ENCODE measurements around the gene TTN.

Gene TTN

GRCh38 chr2:178641498-178641897 lies 165.7 kb downstream of the TTN start:
- no peak for DNase-seq

DNA sequence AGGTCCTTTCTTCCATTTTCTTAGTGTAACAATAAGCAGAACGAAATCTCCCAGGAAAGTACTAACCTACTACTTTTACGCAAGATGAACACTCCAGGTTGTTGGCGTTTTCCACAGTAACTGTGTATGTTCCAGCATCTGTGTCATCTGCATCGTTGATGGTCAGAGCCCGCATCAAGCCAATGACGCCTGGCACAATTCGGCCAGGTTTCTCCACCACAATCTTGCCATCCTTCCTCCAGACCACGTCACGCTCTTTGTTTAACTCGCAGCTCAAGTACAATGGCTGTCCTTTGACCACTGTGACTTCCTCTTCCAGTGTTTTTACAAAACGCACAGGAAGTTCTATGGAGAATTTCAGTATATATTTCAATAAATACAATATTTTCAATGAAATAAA lies 171.3 kb downstream of the TTN start:
- no peak for DNase-seq

GRCh38 chr2:178632729-178633128 lies 174.5 kb downstream of the TTN start:
- no peak for DNase-seq

DNA sequence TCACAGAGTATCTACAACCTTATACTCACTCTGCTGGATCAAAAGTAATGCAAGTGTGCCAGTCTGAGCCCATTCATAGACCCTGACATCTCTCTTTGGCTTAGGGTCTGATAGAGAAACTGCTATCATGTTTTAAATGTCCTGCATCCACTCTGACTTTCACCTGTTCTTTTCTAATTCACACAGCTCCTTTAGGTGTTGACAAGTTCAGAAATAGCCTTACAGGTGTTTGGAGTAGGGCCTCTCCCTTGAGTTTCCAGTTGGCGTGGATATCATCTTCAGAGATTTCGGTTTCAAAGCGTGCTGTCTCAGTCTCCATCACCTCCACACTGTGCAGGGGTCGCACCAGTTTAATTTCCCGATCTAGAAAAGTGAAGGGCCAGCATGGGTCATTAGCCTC lies 176.6 kb downstream of the TTN start:
- DNase-seq, result no peak

GRCh38 chr2:178629463-178629862 lies 177.8 kb downstream of the TTN start:
- no peak for DNase-seq

DNA sequence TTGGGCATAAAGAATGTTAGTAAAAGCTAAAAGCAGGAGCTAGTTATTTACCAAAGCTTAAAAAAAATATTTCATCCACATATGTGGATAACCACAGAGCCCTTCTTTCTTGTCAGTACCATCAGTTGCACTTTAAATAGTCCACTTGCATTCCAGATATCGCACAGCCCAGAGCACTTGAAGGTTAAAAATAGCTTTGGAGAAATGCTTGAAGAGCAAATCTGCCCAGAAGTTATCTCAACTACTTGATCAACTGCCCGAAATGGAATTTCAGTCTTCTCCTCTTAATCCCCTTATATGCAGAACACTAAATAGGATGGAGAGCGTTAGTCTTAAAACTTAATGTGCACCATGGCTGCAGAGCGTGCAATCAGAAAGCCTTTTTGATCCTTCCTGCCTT lies 178.6 kb downstream of the TTN start:
- DNase-seq, result no peak

DNA sequence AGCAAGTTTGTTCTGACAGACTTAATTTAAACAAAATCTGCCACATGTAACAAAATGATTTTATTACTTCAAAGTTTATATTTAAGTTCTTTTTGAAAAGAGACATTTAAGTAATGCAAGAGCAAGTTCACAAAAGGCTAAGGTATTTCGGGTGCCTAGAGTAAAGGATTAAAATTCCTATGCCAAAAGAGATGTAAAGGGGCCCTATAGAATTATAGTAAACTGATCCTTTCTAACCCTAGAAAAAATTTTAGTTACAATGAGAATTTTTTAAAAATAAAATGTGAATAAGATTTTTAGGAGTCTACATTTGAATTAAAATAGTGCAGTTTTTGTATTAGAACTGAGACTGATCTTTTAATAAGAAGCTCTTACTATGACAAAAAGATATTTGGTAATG lies 179.8 kb downstream of the TTN start:
- DNase-seq, result no peak

- DNase-seq, result no peak
These were observed 191.3 kb downstream of the TTN start for GRCh38 chr2:178615969-178616368.

- no peak for DNase-seq
These were observed 204.3 kb downstream of the TTN start for GRCh38 chr2:178602901-178603300.

DNA sequence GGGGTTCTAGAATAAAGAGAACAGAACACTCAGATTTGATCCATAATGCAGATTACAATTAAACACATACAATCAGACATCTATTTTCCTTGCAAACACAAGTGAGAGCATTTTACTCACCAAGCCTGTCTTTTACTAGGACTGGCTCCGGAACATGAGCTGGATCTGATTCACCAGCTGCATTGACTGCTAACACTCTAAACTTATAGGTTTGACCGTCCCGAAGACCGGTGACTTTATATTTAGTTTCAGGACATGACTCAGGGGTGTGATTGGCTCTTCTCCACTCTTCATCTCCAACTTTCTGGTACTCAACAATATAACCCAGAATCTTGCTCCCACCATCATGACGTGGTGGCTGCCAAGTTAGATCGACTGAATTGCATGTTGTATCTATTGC lies 214.6 kb downstream of the TTN start:
- no peak for DNase-seq

- DNase-seq, result no peak
These were observed 217.9 kb downstream of the TTN start for GRCh38 chr2:178589335-178589734.

- no peak for DNase-seq
These were observed 222.6 kb downstream of the TTN start for GRCh38 chr2:178584666-178585065.

DNA sequence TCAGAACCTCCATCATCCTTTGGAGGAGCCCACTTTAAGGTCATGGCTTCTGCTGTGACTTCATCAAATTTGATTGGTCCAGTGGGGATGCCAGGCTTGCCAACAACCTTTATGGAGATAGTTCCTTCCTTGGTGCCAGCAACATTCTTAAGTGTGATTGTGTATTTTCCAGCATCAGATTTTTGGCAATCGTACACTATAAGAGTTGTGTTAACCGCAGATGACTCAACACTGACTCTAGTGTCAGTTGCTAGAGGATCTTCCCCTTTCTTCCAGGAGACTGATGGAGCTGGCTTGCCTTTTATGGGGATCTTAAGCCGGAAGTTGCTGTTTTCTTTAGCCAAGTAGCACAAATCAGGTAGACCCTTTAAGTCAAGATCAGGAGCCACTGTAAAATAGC lies 228.2 kb downstream of the TTN start:
- DNase-seq, result no peak

DNA sequence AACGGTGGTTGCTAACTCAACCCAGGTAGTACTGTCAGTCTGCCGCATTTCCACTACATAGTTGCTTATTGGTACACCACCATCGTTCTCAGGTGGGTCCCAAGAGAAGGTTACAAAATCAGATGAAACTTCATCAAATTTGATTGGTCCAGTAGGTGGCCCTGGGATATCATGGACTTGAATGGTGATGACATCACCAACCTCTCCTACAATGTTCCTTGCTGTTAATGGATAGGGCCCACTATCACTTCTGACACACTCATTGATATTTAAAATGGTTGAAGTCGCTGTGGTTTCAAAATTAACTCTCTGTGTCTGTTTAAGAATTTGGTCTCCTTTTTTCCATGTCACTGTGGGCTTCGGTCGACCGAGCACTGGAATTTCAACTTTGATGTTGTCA lies 232.4 kb downstream of the TTN start:
- no peak for DNase-seq

- DNase-seq, result no peak
These were observed 239.0 kb downstream of the TTN start for GRCh38 chr2:178568227-178568626.

DNA sequence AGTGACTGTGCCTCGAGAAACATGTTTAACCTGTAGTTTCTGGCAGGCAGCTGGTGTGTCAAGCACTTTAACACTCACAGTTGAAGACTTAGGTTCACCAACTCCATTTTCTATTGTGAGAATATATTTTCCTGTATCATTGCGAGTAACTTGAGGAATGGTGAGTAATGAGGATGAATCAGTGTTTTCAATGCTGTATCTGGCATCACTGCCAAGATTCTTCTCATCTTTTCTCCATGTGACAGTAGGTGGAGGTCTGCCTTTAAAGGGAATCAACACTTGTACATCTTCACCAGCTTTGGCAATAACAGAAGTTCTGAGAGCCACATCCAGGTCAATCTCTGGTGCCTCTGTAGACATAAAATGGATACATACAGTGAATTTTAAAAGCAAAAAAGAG lies 254.2 kb downstream of the TTN start:
- DNase-seq, result no peak

- DNase-seq, result no peak
These were observed 256.9 kb downstream of the TTN start for GRCh38 chr2:178550352-178550751.

DNA sequence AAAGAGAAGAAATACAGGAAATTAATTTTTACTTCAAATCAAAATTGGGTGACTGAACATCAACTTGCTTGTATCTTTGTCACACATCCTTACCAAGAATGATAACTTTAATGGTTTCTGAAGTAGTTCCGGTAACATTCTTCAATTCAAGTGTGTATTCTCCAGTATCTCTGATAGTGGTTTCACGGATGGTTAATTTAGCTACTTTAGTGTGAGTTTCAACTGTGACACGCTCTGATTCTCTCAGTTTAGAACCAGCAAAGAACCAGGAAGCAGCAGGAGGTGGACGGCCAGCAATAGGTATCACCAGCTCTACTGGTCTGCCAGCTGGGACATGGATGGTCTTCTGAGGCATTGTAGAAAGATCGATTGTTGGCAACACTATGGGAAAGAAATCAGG lies 264.7 kb downstream of the TTN start:
- no peak for DNase-seq

GRCh38 chr2:178542161-178542560 lies 265.1 kb downstream of the TTN start:
- no peak for DNase-seq

DNA sequence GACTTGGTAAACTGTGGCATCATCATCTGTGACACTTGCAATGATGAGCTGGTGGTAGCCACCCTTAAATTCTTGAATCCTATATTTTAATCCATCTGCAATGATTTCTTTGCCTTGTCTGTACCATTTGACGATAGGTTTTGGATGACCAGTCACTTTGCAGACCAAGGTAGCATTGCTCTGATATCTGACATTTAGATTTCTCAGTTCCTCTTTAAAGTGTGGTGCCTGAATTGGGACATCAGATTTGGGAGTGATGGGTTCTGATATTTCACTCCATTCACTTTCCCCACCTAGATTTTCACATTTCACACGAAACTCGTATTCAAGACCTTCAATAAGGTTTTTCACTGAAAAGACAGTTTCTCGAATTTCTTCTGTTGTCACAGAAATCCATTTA lies 271.2 kb downstream of the TTN start:
- no peak for DNase-seq

- no peak for DNase-seq
These were observed 276.1 kb downstream of the TTN start for GRCh38 chr2:178531168-178531567.

DNA sequence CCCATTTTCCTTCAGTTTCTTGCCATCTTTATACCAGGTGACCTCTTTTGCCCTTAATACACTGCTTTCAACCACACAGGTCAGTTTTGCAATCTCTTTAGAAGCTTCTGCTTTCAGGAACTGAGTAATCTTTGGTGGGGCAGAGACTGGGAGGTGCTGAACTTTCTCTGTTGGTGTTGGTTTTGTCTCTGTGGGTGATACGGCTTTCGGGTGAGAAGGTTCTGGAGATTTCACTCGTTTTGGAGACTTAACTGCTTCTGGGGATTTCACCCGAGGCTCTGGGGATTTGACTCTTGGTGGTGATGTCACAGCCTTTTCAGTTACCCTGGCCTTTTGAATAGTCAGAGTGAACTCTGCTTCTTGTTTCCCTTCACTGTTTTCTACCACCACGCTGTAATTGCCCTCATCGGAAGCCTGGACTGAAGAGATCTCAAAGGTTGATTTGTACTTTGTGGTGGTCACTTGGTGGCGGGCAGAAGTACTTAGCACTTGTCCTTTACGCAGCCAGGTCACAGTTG lies 276.5 kb downstream of the TTN start:
- DNase-seq, result no peak

GRCh38 chr2:178530131-178530530 lies 277.1 kb downstream of the TTN start:
- DNase-seq, result no peak

DNA sequence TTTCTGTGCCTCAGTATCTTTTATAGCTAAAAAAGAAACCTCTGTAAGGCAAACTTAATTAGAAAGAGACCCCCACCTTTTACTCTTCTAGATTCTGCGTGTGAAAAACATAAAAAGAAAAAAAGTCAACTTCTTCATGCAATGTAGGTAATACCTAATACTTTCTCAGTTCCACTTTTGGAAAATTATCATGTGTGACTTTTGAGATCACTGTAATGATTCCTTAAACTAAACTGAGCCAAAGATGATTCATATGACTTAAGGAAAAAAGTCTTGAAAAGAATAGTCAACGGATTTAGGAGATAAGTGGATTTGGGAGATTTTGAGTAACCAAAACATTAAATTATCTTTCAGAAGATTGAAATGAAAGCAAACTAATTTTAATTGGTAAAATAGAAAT lies 278.0 kb downstream of the TTN start:
- DNase-seq, result no peak

DNA sequence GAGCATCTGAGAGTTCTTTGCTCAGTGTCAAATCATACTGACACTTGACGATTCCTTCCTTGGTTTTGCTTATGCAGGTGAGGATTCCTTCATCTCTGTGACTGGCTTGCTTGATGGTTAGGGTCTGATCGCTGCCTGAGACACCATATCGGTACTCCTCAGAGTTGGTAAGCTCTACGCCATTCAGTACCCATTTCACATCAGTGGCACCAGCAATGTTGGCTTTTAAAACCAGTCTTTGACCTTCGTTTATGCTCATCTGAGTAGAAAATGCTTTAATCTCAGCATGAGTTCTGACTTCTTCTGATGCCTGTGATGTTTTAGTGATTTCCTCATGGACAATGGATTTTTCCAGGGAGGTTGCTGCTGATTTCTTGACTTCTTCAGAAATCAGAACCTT lies 278.6 kb downstream of the TTN start:
- DNase-seq, result no peak

DNA sequence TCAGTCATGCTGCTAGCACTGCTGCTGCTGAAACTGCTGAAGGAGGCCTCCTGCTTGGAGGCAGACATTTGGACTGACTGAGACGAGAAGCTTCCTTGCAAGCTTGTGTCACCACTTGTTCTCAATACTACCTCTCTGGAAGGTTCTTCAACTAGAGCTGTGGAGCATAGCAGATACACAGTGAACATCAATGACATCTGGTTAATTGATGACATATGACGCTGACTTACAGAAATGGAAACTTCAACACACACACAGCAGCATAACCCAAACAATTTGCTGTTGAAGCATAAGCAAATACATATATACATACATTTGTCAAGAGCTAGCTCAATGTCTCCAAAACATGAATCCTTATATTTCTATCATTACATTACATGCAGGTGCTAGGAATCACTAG lies 279.6 kb downstream of the TTN start:
- no peak for DNase-seq

All from RPMI8226 (cell line).